ENCODE data around the gene NTSR1.

The NTSR1 gene

GRCh38 chr20:62708591-62709536 lies at the start of gene NTSR1:
NTSR1 (plus strand) TSS chr20:62708836; CDS start chr20:62709208, 372 bp downstream.
- no peak for DNase-seq (ENCODE audit: low read depth)

- DNase-seq (ENCODE audit: low read depth): no peak
Measured at GRCh38 chr20:62659488-62660239, 49.0 kb upstream of the NTSR1 start.

- DNase-seq (ENCODE audit: low read depth): no peak
Measured at GRCh38 chr20:62660240-62660615, 48.4 kb upstream of the NTSR1 start.

GRCh38 chr20:62660768-62661167 lies 47.9 kb upstream of the NTSR1 start:
- DNase-seq (ENCODE audit: low read depth): no peak

GRCh38 chr20:62661647-62662046 lies 47.0 kb upstream of the NTSR1 start:
- no peak for DNase-seq (ENCODE audit: low read depth)

GRCh38 chr20:62662422-62662821 lies 46.2 kb upstream of the NTSR1 start:
- DNase-seq (ENCODE audit: low read depth): no peak

GRCh38 chr20:62663145-62664018 lies 45.3 kb upstream of the NTSR1 start:
- no peak for DNase-seq (ENCODE audit: low read depth)

GRCh38 chr20:62664019-62664971 lies 44.3 kb upstream of the NTSR1 start:
- no peak for DNase-seq (ENCODE audit: low read depth)

- no peak for DNase-seq (ENCODE audit: low read depth)
Measured at GRCh38 chr20:62665153-62665754, 43.4 kb upstream of the NTSR1 start.

GRCh38 chr20:62665826-62666735 lies 42.6 kb upstream of the NTSR1 start:
- DNase-seq (ENCODE audit: low read depth): no peak

- DNase-seq (ENCODE audit: low read depth): no peak
Measured at GRCh38 chr20:62666736-62667529, 41.7 kb upstream of the NTSR1 start.

- DNase-seq (ENCODE audit: low read depth): no peak
Measured at GRCh38 chr20:62667530-62668440, 40.9 kb upstream of the NTSR1 start.

GRCh38 chr20:62668441-62669027 lies 40.1 kb upstream of the NTSR1 start:
- peak; percentile 22 for DNase-seq (ENCODE audit: low read depth)

GRCh38 chr20:62669249-62669648 lies 39.4 kb upstream of the NTSR1 start:
- no peak for DNase-seq (ENCODE audit: low read depth)

- DNase-seq (ENCODE audit: low read depth): no peak
Measured at GRCh38 chr20:62670156-62670555, 38.5 kb upstream of the NTSR1 start.

- no peak for DNase-seq (ENCODE audit: low read depth)
Measured at GRCh38 chr20:62670998-62671397, 37.6 kb upstream of the NTSR1 start.

GRCh38 chr20:62671765-62672164 lies 36.9 kb upstream of the NTSR1 start:
- DNase-seq (ENCODE audit: low read depth): no peak

All from activated T-cell treated with anti-CD3 and anti-CD28 coated beads for 1 hour (primary cell).